IMR-90 (cell line): ENCODE results near the gene HSP90AB1. TPM values are rescaled to one million over a fixed set of nuclear protein-coding genes. Genes with fewer than 3 reads are reported as not detected.

Experiments
- ATAC-seq: fragments of 200-7000 bp; cut with Tn5 transposase; 2 replicates; pipeline ENCODE4 v1.9.1; 2020; ENCODE audit warnings: low read depth, mild to moderate bottlenecking, moderate library complexity
- BruUV-seq: library from RNA; stranded (reverse); fragments of 400-500 nt; replicated peaks from 2 replicates; lab custom pipeline; 2021; lab: Mats Ljungman, UMichigan
- CTCF ChIA-PET: fragments of 300-600 bp; formaldehyde crosslinking; extraction: SDS; loops from one replicate; lab custom pipeline; 2021; ENCODE audit warnings: antibody characterized with exemption; lab: Yijun Ruan, JAX
- POLR2A ChIA-PET: fragments of 300-600 bp; sonication (Branson Sonifier 250); formaldehyde crosslinking; loops from one replicate; lab custom pipeline; 2022; ENCODE audit warnings: antibody characterized with exemption; ENCODE audit not compliant: unreplicated experiment; lab: Charles Lee
- DNase-seq: peaks from one replicate; pipeline ENCODE4 v3.0.0; 2013
- H2AFZ ChIP-seq: replicated peaks from 2 replicates; pipeline ENCODE3; 2013; ENCODE audit warnings: low read length, mild to moderate bottlenecking; ENCODE audit not compliant: poor library complexity
- H2AK5ac ChIP-seq: 2 replicates; pipeline ENCODE4 v1.6.1; 2013; ENCODE audit warnings: low read depth, low read length, inconsistent platforms
- H2AK9ac ChIP-seq: replicated peaks from 2 replicates; pipeline ENCODE3; 2013; ENCODE audit warnings: mild to moderate bottlenecking, low read depth, low read length, moderate library complexity; ENCODE audit not compliant: poor library complexity
- H2BK120ac ChIP-seq: 2 replicates; pipeline ENCODE4 v1.6.1; 2013; ENCODE audit warnings: low read depth, low read length, inconsistent platforms
- H2BK15ac ChIP-seq: 3 replicates; pipeline ENCODE4 v1.6.1; 2013; ENCODE audit warnings: low read depth, low read length, inconsistent platforms
- H2BK20ac ChIP-seq: 2 replicates; pipeline ENCODE4 v1.6.1; 2013; ENCODE audit warnings: low read depth, mild to moderate bottlenecking, inconsistent platforms, low read length, moderate library complexity
- H2BK5ac ChIP-seq: 2 replicates; pipeline ENCODE4 v1.6.1; 2013; ENCODE audit warnings: mild to moderate bottlenecking, low read depth, low read length, inconsistent platforms; ENCODE audit not compliant: poor library complexity, severe bottlenecking
- H3K14ac ChIP-seq: replicated peaks from 2 replicates; pipeline ENCODE4 v1.6.1; 2013; ENCODE audit warnings: low read depth, low read length, inconsistent platforms
- H3K18ac ChIP-seq: 2 replicates; pipeline ENCODE4 v1.6.1; 2013; ENCODE audit warnings: low read depth, low read length, control low read depth
- H3K23ac ChIP-seq: 2 replicates; pipeline ENCODE4 v1.6.1; 2013; ENCODE audit warnings: low read depth, low read length, inconsistent platforms
- H3K27ac ChIP-seq: 2 replicates; pipeline ENCODE4 v1.5.1; 2013; ENCODE audit warnings: mild to moderate bottlenecking, control low read depth, low read length; ENCODE audit not compliant: insufficient read depth
- H3K27me3 ChIP-seq: 2 replicates; pipeline ENCODE4 v1.6.1; 2013; ENCODE audit warnings: low read length; ENCODE audit not compliant: control insufficient read depth, insufficient read depth
- H3K36me3 ChIP-seq: 2 replicates; pipeline ENCODE4 v1.6.1; 2013; ENCODE audit warnings: low read length, mixed read lengths; ENCODE audit not compliant: control insufficient read depth, insufficient read depth
- H3K4ac ChIP-seq: 2 replicates; pipeline ENCODE4 v1.6.1; 2013; ENCODE audit warnings: low read depth, low read length, inconsistent platforms
- H3K4me1 ChIP-seq: 2 replicates; pipeline ENCODE4 v1.6.1; 2013; ENCODE audit warnings: low read length, mixed read lengths; ENCODE audit not compliant: control insufficient read depth, insufficient read depth
- H3K4me2 ChIP-seq: 2 replicates; pipeline ENCODE4 v1.6.1; 2013; ENCODE audit warnings: low read depth, mild to moderate bottlenecking, control low read depth, low read length, moderate library complexity
- H3K4me3 ChIP-seq: 2 replicates; pipeline ENCODE4 v1.5.1; 2013; ENCODE audit warnings: low read depth, mild to moderate bottlenecking, control low read depth, low read length, moderate library complexity; ENCODE audit not compliant: insufficient read depth
- H3K56ac ChIP-seq: 2 replicates; pipeline ENCODE4 v1.6.1; 2013; ENCODE audit warnings: low read length, inconsistent platforms; ENCODE audit not compliant: insufficient read depth; ENCODE audit errors: extremely low read depth
- H3K79me1 ChIP-seq, 2 experiments: 2 replicates each; pipeline ENCODE4 v1.6.1; 2013; ENCODE audit warnings: low read length in 2 of 2, inconsistent platforms in 1 of 2, low read depth in 1 of 2
- H3K9ac ChIP-seq: 2 replicates; pipeline ENCODE4 v1.6.1; 2013; ENCODE audit warnings: low read depth, low read length, control low read depth
- H3K9me1 ChIP-seq: 2 replicates; pipeline ENCODE4 v1.6.1; 2013; ENCODE audit warnings: low read length, inconsistent platforms; ENCODE audit not compliant: insufficient read depth
- H3K9me3 ChIP-seq: 2 replicates; pipeline ENCODE4 v1.6.1; 2013; ENCODE audit warnings: low read length; ENCODE audit not compliant: control insufficient read depth, insufficient read depth
- H4K20me1 ChIP-seq: 2 replicates; pipeline ENCODE4 v1.6.1; 2013; ENCODE audit warnings: low read length, inconsistent platforms; ENCODE audit not compliant: insufficient read depth
- H4K5ac ChIP-seq: 2 replicates; pipeline ENCODE4 v1.6.1; 2013; ENCODE audit warnings: mild to moderate bottlenecking, low read depth, low read length, control low read depth
- H4K8ac ChIP-seq, 2 experiments: 2 replicates each; pipeline ENCODE4 v1.6.1; 2013; ENCODE audit warnings: low read depth in 2 of 2, low read length in 2 of 2, control low read depth in 1 of 2, inconsistent platforms in 1 of 2
- H4K91ac ChIP-seq: 2 replicates; pipeline ENCODE4 v1.6.1; 2013; ENCODE audit warnings: low read depth, low read length, inconsistent platforms; ENCODE audit not compliant: insufficient read depth
- BHLHE40 ChIP-seq: fragments of 150-350 bp; IDR thresholded peaks from 2 replicates; pipeline ENCODE4 v1.6.1; 2016; ENCODE audit warnings: mild to moderate bottlenecking, low read depth, low read length
- CEBPB ChIP-seq: IDR thresholded peaks from 2 replicates; pipeline ENCODE4 v1.6.1; 2012; ENCODE audit warnings: low read depth, low read length, improper control_type of control experiment
- CHD1 ChIP-seq: IDR thresholded peaks from 2 replicates; pipeline ENCODE4 v1.6.1; 2012; ENCODE audit warnings: low read depth, low read length, improper control_type of control experiment
- CTCF ChIP-seq: conservative IDR thresholded peaks from 2 replicates; pipeline ENCODE4 v1.5.1; 2012; ENCODE audit warnings: mild to moderate bottlenecking, low read depth, low read length, improper control_type of control experiment
- ELK1 ChIP-seq: fragments of 150-350 bp; IDR thresholded peaks from 2 replicates; pipeline ENCODE4 v1.6.1; 2016; ENCODE audit warnings: low read depth, mild to moderate bottlenecking, low read length, moderate library complexity, borderline replicate concordance
- FOS ChIP-seq: fragments of 150-350 bp; IDR thresholded peaks from 2 replicates; pipeline ENCODE4 v1.6.1; 2016; ENCODE audit warnings: low read depth, low read length
- MAFK ChIP-seq: IDR thresholded peaks from 2 replicates; pipeline ENCODE4 v1.6.1; 2012; ENCODE audit warnings: low read depth, low read length, improper control_type of control experiment
- MAZ ChIP-seq: IDR thresholded peaks from 2 replicates; pipeline ENCODE4 v1.6.1; 2012; ENCODE audit warnings: low read depth, mild to moderate bottlenecking, low read length, improper control_type of control experiment, moderate library complexity, borderline replicate concordance
- MXI1 ChIP-seq: IDR thresholded peaks from 2 replicates; pipeline ENCODE4 v1.6.1; 2012; ENCODE audit warnings: low read depth, mild to moderate bottlenecking, low read length, moderate library complexity, borderline replicate concordance
- NFE2L2 ChIP-seq: fragments of 150-350 bp; IDR thresholded peaks from 2 replicates; pipeline ENCODE4 v1.6.1; 2016; ENCODE audit warnings: low read depth, mild to moderate bottlenecking, low read length
- POLR2A ChIP-seq: IDR thresholded peaks from 2 replicates; pipeline ENCODE4 v1.6.1; 2012; ENCODE audit warnings: mild to moderate bottlenecking, low read depth, low read length
- RAD21 ChIP-seq: IDR thresholded peaks from 2 replicates; pipeline ENCODE4 v1.6.1; 2012; ENCODE audit warnings: low read length, improper control_type of control experiment
- RCOR1 ChIP-seq: IDR thresholded peaks from 2 replicates; pipeline ENCODE4 v1.6.1; 2012; ENCODE audit warnings: mild to moderate bottlenecking, low read length, improper control_type of control experiment; ENCODE audit not compliant: insufficient replicate concordance
- RFX5 ChIP-seq: IDR thresholded peaks from 2 replicates; pipeline ENCODE4 v1.8.0; 2012; ENCODE audit warnings: low read depth, mild to moderate bottlenecking, low read length, moderate library complexity
- SMC3 ChIP-seq: fragments of 150-350 bp; IDR thresholded peaks from 2 replicates; pipeline ENCODE4 v1.6.1; 2016; ENCODE audit warnings: low read depth, mild to moderate bottlenecking, antibody characterized with exemption, low read length, moderate library complexity
- USF2 ChIP-seq: fragments of 150-350 bp; IDR thresholded peaks from 2 replicates; pipeline ENCODE4 v1.6.1; 2017; ENCODE audit warnings: mild to moderate bottlenecking, antibody characterized with exemption, low read length, low read depth
- WGBS, 2 experiments: methylation state at CpG; one replicate each; pipeline versions ENCODE4 v1.1.5 to v1.1.7; 2013; ENCODE audit warnings: missing lambda C conversion rate in 2 of 2; ENCODE audit not compliant: insufficient read length in 1 of 2; ENCODE audit errors: extremely low coverage in 2 of 2; 5-methylcytosine and 5-hydroxymethylcytosine counted together
- dilution Hi-C: fragments of 300-500 bp; cut with HindIII; formaldehyde crosslinking; loops from one replicate; pipeline ENCODE4 v1.14.3; 2018; ENCODE audit warnings: low sequenced_read_pairs; ENCODE audit not compliant: unreplicated experiment
- in situ Hi-C: fragments of 300-500 bp; cut with MboI; formaldehyde crosslinking; loops from 3 replicates; pipeline ENCODE4 v1.14.3; 2019; ENCODE audit warnings: low sequenced_read_pairs, inconsistent platforms, mixed read lengths
- intact Hi-C: fragments of 100-400 bp; cut with micrococcal nuclease; formaldehyde crosslinking; loops from 2 replicates; pipeline ENCODE4 v1.10.0; 2022
- polyA plus RNA-seq, 3 experiments: library from polyadenylated mRNA; depleted of rRNA; stranded (reverse); fragments of >200 nt; gene quantifications; 2 replicates each; pipeline ENCODE4 v1.2.3, GENCODE V29; 2012; ENCODE audit warnings: low replicate concordance in 1 of 3
- total RNA-seq: library from RNA; depleted of rRNA; stranded (reverse); fragments of >200 nt; gene quantifications from 2 replicates; pipeline ENCODE4 v1.2.3, GENCODE V29; 2012

The HSP90AB1 gene
- total and polyA plus RNA-seq, 2 of the 4 experiments (the other 2 are of a cell fraction): 887 to 1,307 TPM

GRCh38 chr6:44249082-44249748 lies 2.3 kb downstream of the HSP90AB1 start:
- dilution Hi-C loops: no loop called here
- H3K27me3 ChIP-seq: no peaks in the 10 kb centered on the region
- no peak overlapping the region for H3K18ac ChIP-seq
- peak overlapping the region; percentile 9; the same call in 1 of the 2 replicates for H3K9ac ChIP-seq
- peaks cover 18% of the 10 kb centered on the region for H3K9me1 ChIP-seq
- BruUV-seq: no TSS peak
- no peak overlapping the region for H2AK5ac ChIP-seq
- no peak overlapping the region; the same call in 1 of the 2 replicates for H3K4me2 ChIP-seq
- H3K36me3 ChIP-seq: peaks cover 44% of the 10 kb centered on the region
- intact Hi-C loops: no loop called here
- in situ Hi-C loops: no loop called here
- no peak overlapping the region for H2BK20ac ChIP-seq
- CTCF ChIA-PET: no interaction called here
- no peaks in the 10 kb centered on the region for H3K9me3 ChIP-seq
- H3K4me3 ChIP-seq: no peak overlapping the region
- peaks cover 5% of the 10 kb centered on the region for H3K4me1 ChIP-seq
- H3K14ac ChIP-seq: no peak overlapping the region
- WGBS, 2 experiments: 83% methylated on average over 2 of the region's 9 CpGs; no CpG with 5 or more reads in 1 of the 2 experiments
- peaks cover 73% of the 10 kb centered on the region for H4K20me1 ChIP-seq
- POLR2A ChIA-PET: interaction anchor here (0.5 kb wide), 1 partner anchor 612 kb away, joined by 3 read pairs; no protein-coding TSS in a partner anchor
- no peak overlapping the region for H2BK5ac ChIP-seq
- no peak overlapping the region for H4K5ac ChIP-seq
- no peak overlapping the region for H3K4ac ChIP-seq
- H3K23ac ChIP-seq: peak overlapping the region; percentile 75
- H4K8ac ChIP-seq: no peak overlapping the region
- peaks cover 23 to 71% of the 10 kb centered on the region in 2 experiments for H3K79me1 ChIP-seq
- no peak overlapping the region for H4K91ac ChIP-seq
- no peak overlapping the region for H2AFZ ChIP-seq
- no peak for DNase-seq
- H2BK120ac ChIP-seq: no peak overlapping the region
- ATAC-seq: no peak
- no peak overlapping the region for H2AK9ac ChIP-seq
- H3K56ac ChIP-seq: no peak overlapping the region
- no peak overlapping the region for H2BK15ac ChIP-seq
- TF ChIP-seq FOS (no peak), CHD1 (no peak), BHLHE40 (no peak), MAFK (no peak), NFE2L2 (no peak), RAD21 (no peak), SMC3 (no peak), POLR2A (no peak), CEBPB (no peak), ELK1 (no peak), RFX5 (no peak), MXI1 (no peak), CTCF (no peak), USF2 (no peak), MAZ (no peak), RCOR1 (no peak)
- H3K27ac ChIP-seq: no peak overlapping the region
